ENCODE results near the gene HAPLN1.
"Not testable (repeated sequence)": the region's sequence is repeated elsewhere in the genome, so short reads cannot be mapped to it uniquely, and the experiment has no call there.

The HAPLN1 gene

DNA sequence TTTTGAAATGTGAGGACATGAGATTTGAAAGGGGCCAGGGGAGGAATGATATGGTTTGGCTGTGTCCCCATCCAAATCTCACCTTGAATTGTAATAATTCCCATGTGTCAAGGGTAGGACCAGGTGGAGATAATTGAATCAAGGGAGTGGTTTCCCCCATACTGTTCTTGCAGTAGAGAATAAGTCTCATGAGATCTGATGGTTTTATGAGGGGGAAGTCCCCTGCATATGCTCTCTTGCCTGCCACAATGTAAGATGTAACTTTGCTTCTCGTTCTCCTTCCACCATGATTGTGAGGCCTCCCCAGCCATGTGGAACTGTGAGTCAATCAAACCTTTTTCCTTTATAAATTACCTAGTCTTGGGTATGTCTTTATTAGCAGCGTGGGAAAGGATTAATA lies 15.5 kb upstream of the HAPLN1 start:
- not testable (repeated sequence) for H2AK5ac ChIP-seq (ENCODE audit: low read depth, low read length); H3K4me1 ChIP-seq (ENCODE audit: control insufficient read depth in 2 of 2, insufficient read depth in 1 of 2, low read depth in 1 of 2, low read length in 2 of 2); H3K79me1 ChIP-seq (ENCODE audit: low read depth, low read length); H3K18ac ChIP-seq (ENCODE audit: low read length); H4K8ac ChIP-seq (ENCODE audit: low read depth, low read length); H3K9ac ChIP-seq (ENCODE audit: low read depth, low read length, poor library complexity); H2BK5ac ChIP-seq (ENCODE audit: low read length); H3K36me3 ChIP-seq (replicated peaks in 1 of 2; ENCODE audit: control insufficient read depth in 2 of 2, insufficient read depth in 2 of 2, low read length in 2 of 2); H3K23ac ChIP-seq (ENCODE audit: low read depth, low read length, poor library complexity); H3K27ac ChIP-seq (replicated peaks; ENCODE audit: low read length); H3K9me3 ChIP-seq (replicated peaks in 1 of 2; ENCODE audit: control insufficient read depth in 2 of 2, insufficient read depth in 1 of 2, low read depth in 1 of 2, low read length in 2 of 2); H3K14ac ChIP-seq (ENCODE audit: low read length); H2AFZ ChIP-seq (ENCODE audit: low read length); H3K27me3 ChIP-seq (ENCODE audit: control insufficient read depth in 3 of 3, insufficient read depth in 3 of 3, low read depth in 1 of 3, low read length in 3 of 3); DNase-seq (ENCODE audit: low spot score); H2BK12ac ChIP-seq (ENCODE audit: low read length); H3K4me3 ChIP-seq (ENCODE audit: low read length in 2 of 2); H2BK15ac ChIP-seq (ENCODE audit: low read length); H3K4ac ChIP-seq (ENCODE audit: low read length); H4K91ac ChIP-seq (ENCODE audit: low read depth, low read length, poor library complexity); H3K4me2 ChIP-seq (ENCODE audit: insufficient read depth, low read length, poor library complexity, severe bottlenecking); H2BK120ac ChIP-seq (ENCODE audit: low read depth, low read length)
- WGBS, 2 donors (ENCODE audit: extremely low coverage in 2 of 2, insufficient read length in 2 of 2, insufficient replicate concordance in 1 of 2) = no CpG with 5 or more reads among the region's 2 CpGs

- H3K36me3 ChIP-seq (replicated peaks in 1 of 2; ENCODE audit: control insufficient read depth in 2 of 2, insufficient read depth in 2 of 2, low read length in 2 of 2); H3K18ac ChIP-seq (ENCODE audit: low read length); H3K23ac ChIP-seq (ENCODE audit: low read depth, low read length, poor library complexity); H3K27ac ChIP-seq (replicated peaks; ENCODE audit: low read length); H2BK12ac ChIP-seq (ENCODE audit: low read length); H3K9ac ChIP-seq (ENCODE audit: low read depth, low read length, poor library complexity); H2AFZ ChIP-seq (ENCODE audit: low read length); H3K4me3 ChIP-seq (ENCODE audit: low read length in 2 of 2); H3K4ac ChIP-seq (ENCODE audit: low read length); H2AK5ac ChIP-seq (ENCODE audit: low read depth, low read length); DNase-seq (ENCODE audit: low spot score); H2BK5ac ChIP-seq (ENCODE audit: low read length); H4K91ac ChIP-seq (ENCODE audit: low read depth, low read length, poor library complexity); H3K79me1 ChIP-seq (ENCODE audit: low read depth, low read length); H4K8ac ChIP-seq (ENCODE audit: low read depth, low read length); H3K4me1 ChIP-seq (ENCODE audit: control insufficient read depth in 2 of 2, insufficient read depth in 1 of 2, low read depth in 1 of 2, low read length in 2 of 2); H3K4me2 ChIP-seq (ENCODE audit: insufficient read depth, low read length, poor library complexity, severe bottlenecking); H3K27me3 ChIP-seq (ENCODE audit: control insufficient read depth in 3 of 3, insufficient read depth in 3 of 3, low read depth in 1 of 3, low read length in 3 of 3); H2BK15ac ChIP-seq (ENCODE audit: low read length); H2BK120ac ChIP-seq (ENCODE audit: low read depth, low read length); H3K14ac ChIP-seq (ENCODE audit: low read length); H3K9me3 ChIP-seq (replicated peaks in 1 of 2; ENCODE audit: control insufficient read depth in 2 of 2, insufficient read depth in 1 of 2, low read depth in 1 of 2, low read length in 2 of 2): not testable (repeated sequence)
These were observed 14.4 kb upstream of the HAPLN1 start for GRCh38 chr5:83735058-83735457.

DNA sequence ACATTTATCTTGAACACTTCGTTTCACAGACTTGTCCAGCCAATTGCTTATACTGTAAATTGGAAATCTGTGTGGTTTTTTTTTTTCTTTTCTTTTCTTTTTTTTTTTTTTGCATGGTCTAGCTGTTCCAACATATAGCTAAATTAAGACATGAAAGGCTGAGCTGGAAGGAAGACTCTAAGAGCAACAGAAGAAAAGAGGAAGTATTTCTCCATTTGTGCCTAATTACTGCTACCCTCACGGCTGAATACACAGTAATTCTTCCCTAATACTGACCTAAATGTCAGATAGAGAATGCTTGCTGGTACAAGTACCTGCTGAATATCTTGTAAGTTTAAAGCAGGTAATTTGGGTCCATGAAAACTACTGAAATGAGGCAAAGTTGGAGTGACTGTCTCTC lies 11.0 kb upstream of the HAPLN1 start:
- H3K18ac ChIP-seq (ENCODE audit: low read length) = no peak overlapping the region
- no peaks in the 10 kb centered on the region for H3K27me3 ChIP-seq (ENCODE audit: control insufficient read depth in 3 of 3, insufficient read depth in 3 of 3, low read depth in 1 of 3, low read length in 3 of 3)
- H3K14ac ChIP-seq (ENCODE audit: low read length) = no peak overlapping the region
- H3K4me2 ChIP-seq (ENCODE audit: insufficient read depth, low read length, poor library complexity, severe bottlenecking) = no peak overlapping the region
- no peaks in the 10 kb centered on the region for H3K36me3 ChIP-seq (replicated peaks in 1 of 2; ENCODE audit: control insufficient read depth in 2 of 2, insufficient read depth in 2 of 2, low read length in 2 of 2)
- no peak overlapping the region for H3K9ac ChIP-seq (ENCODE audit: low read depth, low read length, poor library complexity)
- no peak overlapping the region for H3K4ac ChIP-seq (ENCODE audit: low read length)
- no peak overlapping the region for H3K23ac ChIP-seq (ENCODE audit: low read depth, low read length, poor library complexity)
- no peaks in the 10 kb centered on the region for H3K79me1 ChIP-seq (ENCODE audit: low read depth, low read length)
- no peak overlapping the region for H2BK120ac ChIP-seq (ENCODE audit: low read depth, low read length)
- no peak overlapping the region for H2AFZ ChIP-seq (ENCODE audit: low read length)
- no peak overlapping the region for H3K4me3 ChIP-seq (ENCODE audit: low read length in 2 of 2)
- no CpG with 5 or more reads among the region's 2 CpGs for WGBS, 2 donors (ENCODE audit: extremely low coverage in 2 of 2, insufficient read length in 2 of 2, insufficient replicate concordance in 1 of 2)
- H4K91ac ChIP-seq (ENCODE audit: low read depth, low read length, poor library complexity) = no peak overlapping the region
- no peak overlapping the region for H4K8ac ChIP-seq (ENCODE audit: low read depth, low read length)
- no peak overlapping the region for H2BK15ac ChIP-seq (ENCODE audit: low read length)
- no peaks in the 10 kb centered on the region for H3K4me1 ChIP-seq (ENCODE audit: control insufficient read depth in 2 of 2, insufficient read depth in 1 of 2, low read depth in 1 of 2, low read length in 2 of 2)
- H3K27ac ChIP-seq (replicated peaks; ENCODE audit: low read length) = no peak overlapping the region
- H2BK12ac ChIP-seq (ENCODE audit: low read length) = no peak overlapping the region
- DNase-seq (ENCODE audit: low spot score) = no peak
- no peak overlapping the region for H2BK5ac ChIP-seq (ENCODE audit: low read length)
- H2AK5ac ChIP-seq (ENCODE audit: low read depth, low read length) = no peak overlapping the region
- no peaks in the 10 kb centered on the region for H3K9me3 ChIP-seq (replicated peaks in 1 of 2; ENCODE audit: control insufficient read depth in 2 of 2, insufficient read depth in 1 of 2, low read depth in 1 of 2, low read length in 2 of 2)

DNA sequence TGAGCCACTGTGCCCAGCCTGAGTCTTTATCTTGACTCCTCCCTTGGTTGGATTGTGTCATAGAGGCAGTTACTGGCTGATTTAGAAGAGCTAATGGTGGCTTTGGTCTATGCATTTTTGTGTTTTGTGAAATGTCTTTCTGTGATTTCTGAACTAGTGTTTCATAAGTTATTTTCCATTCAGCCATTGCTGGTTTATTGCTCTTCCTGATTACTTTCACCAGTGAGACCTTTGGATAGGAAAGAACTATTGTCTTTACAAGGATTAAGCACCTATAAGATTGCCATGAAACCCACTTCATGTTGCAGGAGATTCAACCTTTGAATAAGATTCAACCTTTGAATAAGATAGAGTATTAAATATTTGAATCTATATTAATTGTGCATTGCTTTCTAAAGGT lies 8.7 kb upstream of the HAPLN1 start:
- Histone ChIP-seq H3K27ac (replicated peaks; ENCODE audit: low read length) (no peak overlapping the region), H3K4me1 (ENCODE audit: control insufficient read depth in 2 of 2, insufficient read depth in 1 of 2, low read depth in 1 of 2, low read length in 2 of 2) (peaks cover 0 to 3% of the 10 kb centered on the region in 2 donors), H2BK120ac (ENCODE audit: low read depth, low read length) (no peak overlapping the region), H3K4ac (ENCODE audit: low read length) (no peak overlapping the region), H2BK5ac (ENCODE audit: low read length) (no peak overlapping the region), H3K4me3 (ENCODE audit: low read length in 2 of 2) (no peak overlapping the region), H3K27me3 (ENCODE audit: control insufficient read depth in 3 of 3, insufficient read depth in 3 of 3, low read depth in 1 of 3, low read length in 3 of 3) (peaks cover 0 to 3% (median 0%) of the 10 kb centered on the region in 3 experiments), H3K36me3 (replicated peaks in 1 of 2; ENCODE audit: control insufficient read depth in 2 of 2, insufficient read depth in 2 of 2, low read length in 2 of 2) (no peaks in the 10 kb centered on the region), H3K14ac (ENCODE audit: low read length) (no peak overlapping the region), H2BK12ac (ENCODE audit: low read length) (no peak overlapping the region), H3K9ac (ENCODE audit: low read depth, low read length, poor library complexity) (no peak overlapping the region), H3K79me1 (ENCODE audit: low read depth, low read length) (no peaks in the 10 kb centered on the region), H2AFZ (ENCODE audit: low read length) (no peak overlapping the region), H3K18ac (ENCODE audit: low read length) (no peak overlapping the region), H3K9me3 (replicated peaks in 1 of 2; ENCODE audit: control insufficient read depth in 2 of 2, insufficient read depth in 1 of 2, low read depth in 1 of 2, low read length in 2 of 2) (no peaks in the 10 kb centered on the region), H3K23ac (ENCODE audit: low read depth, low read length, poor library complexity) (no peak overlapping the region), H3K4me2 (ENCODE audit: insufficient read depth, low read length, poor library complexity, severe bottlenecking) (no peak overlapping the region), H4K91ac (ENCODE audit: low read depth, low read length, poor library complexity) (no peak overlapping the region), H2AK5ac (ENCODE audit: low read depth, low read length) (no peak overlapping the region), H2BK15ac (ENCODE audit: low read length) (no peak overlapping the region), H4K8ac (ENCODE audit: low read depth, low read length) (no peak overlapping the region)
- no peak for DNase-seq (ENCODE audit: low spot score)
